Activated CD4-positive, alpha-beta T cell treated with anti-CD3 and anti-CD28 coated beads, Interleukin-2, amount 10 ng/mL, durations not matched to agents 7 days and 5 days (primary cell): ENCODE measurements around the gene HLCS. TPM values are rescaled to one million over a fixed set of nuclear protein-coding genes. Genes with fewer than 3 reads are reported as not detected.
A peak's percentile ranks its signal among the peaks of the same experiment; 100 is the strongest.

Experiments
- CTCF ChIA-PET: fragments of 350-600 bp; sonication (Branson Sonifier 250); formaldehyde crosslinking; loops from one replicate; lab custom pipeline; 2021; ENCODE audit warnings: antibody characterized with exemption; lab: Charles Lee
- POLR2A ChIA-PET: fragments of 350-600 bp; sonication (Branson Sonifier 250); formaldehyde crosslinking; loops from one replicate; lab custom pipeline; 2021; ENCODE audit warnings: antibody characterized with exemption; lab: Charles Lee
- DNase-seq: peaks from one replicate; pipeline ENCODE4 v3.0.0-alpha.2; 2020
- H3K27ac Mint-ChIP-seq: one replicate; pipeline ENCODE4 v1.8.0; 2021; ENCODE audit warnings: mild to moderate bottlenecking, moderate library complexity, mixed read lengths
- H3K27me3 Mint-ChIP-seq: one replicate; pipeline ENCODE4 v1.8.0; 2021; ENCODE audit warnings: mixed read lengths
- H3K36me3 Mint-ChIP-seq: one replicate; pipeline ENCODE4 v1.8.0; 2021; ENCODE audit warnings: low read depth, mixed read lengths
- H3K4me1 Mint-ChIP-seq: one replicate; pipeline ENCODE4 v1.8.0; 2021; ENCODE audit warnings: mixed read lengths
- H3K4me3 Mint-ChIP-seq: one replicate; pipeline ENCODE4 v1.8.0; 2021; ENCODE audit warnings: mild to moderate bottlenecking, moderate library complexity, mixed read lengths
- H3K9me3 Mint-ChIP-seq: one replicate; pipeline ENCODE4 v1.8.0; 2021; ENCODE audit warnings: mixed read lengths
- total RNA-seq, 2 experiments: library from RNA; stranded (reverse); gene quantifications; one replicate each; pipeline ENCODE4 v1.2.3, GENCODE V29; 2021

Gene HLCS
- total RNA-seq, 2 experiments from 2014 or later: 15.8 to 15.9 TPM

- ChIA-PET POLR2A (no interaction called here), CTCF (interaction anchor here (1.8 kb wide), 1 partner anchor 9 kb away, joined by 5 read pairs; no protein-coding TSS in a partner anchor)
- peak overlapping the region; percentile 30 for H3K4me3 Mint-ChIP-seq
- H3K9me3 Mint-ChIP-seq: no peaks in the 10 kb centered on the region
- H3K27ac Mint-ChIP-seq: no peak overlapping the region
- peaks cover 76% of the 10 kb centered on the region for H3K27me3 Mint-ChIP-seq
- no peak for DNase-seq
- peaks cover 22% of the 10 kb centered on the region for H3K4me1 Mint-ChIP-seq
- peaks cover 2% of the 10 kb centered on the region for H3K36me3 Mint-ChIP-seq
Measured at GRCh38 chr21:36701756-36702621, 264.5 kb downstream of the HLCS start.

DNA sequence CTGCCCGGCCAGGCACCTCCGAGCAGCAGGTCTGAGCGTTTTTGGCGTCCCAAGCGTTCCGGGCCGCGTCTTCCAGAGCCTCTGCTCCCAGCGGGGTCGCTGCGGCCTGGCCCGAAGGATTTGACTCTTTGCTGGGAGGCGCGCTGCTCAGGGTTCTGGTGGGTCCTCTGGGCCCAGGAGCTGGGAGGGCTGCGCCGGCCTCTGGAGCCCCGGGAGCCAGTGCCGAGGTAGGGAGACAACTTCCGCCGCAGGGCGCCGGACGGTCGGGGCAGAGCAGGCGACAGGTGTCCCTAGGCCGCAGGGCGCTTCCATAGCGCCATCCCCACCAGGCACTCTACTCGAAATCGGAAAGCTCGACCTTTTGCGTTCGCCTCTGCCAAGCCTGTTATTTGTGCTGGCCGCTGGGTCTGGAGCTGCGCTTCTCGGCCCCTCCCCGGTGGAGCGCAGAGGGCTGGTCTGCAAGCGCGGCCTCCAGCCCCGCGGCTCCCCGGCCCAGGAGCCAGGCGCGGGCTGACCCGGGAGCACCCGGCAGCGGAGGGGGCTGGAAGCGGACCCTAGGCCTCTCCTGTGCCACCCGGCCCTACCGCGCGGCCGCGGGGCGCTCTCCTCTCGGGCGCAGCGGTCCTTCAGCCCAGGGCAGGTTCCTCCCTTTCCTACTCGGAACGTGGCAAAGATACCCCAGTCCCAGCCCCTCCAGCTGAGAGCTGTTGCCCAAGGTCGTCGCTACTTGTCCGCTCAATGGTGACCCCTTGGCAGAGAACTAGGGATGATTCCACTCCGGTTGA, 265.3 kb downstream of the HLCS start:
- no peak for DNase-seq
- peaks cover 15% of the 10 kb centered on the region for H3K4me1 Mint-ChIP-seq

More for the DNA sequence above, 265.3 kb downstream of the HLCS start:
- H3K36me3 Mint-ChIP-seq: peaks cover 2% of the 10 kb centered on the region
- ChIA-PET CTCF (interaction anchor here (1.8 kb wide), 1 partner anchor 10 kb away, joined by 5 read pairs; no protein-coding TSS in a partner anchor), POLR2A (no interaction called here)
- peak overlapping the region; percentile 30 for H3K4me3 Mint-ChIP-seq
- peaks cover 76% of the 10 kb centered on the region for H3K27me3 Mint-ChIP-seq
- H3K9me3 Mint-ChIP-seq: no peaks in the 10 kb centered on the region
- no peak overlapping the region for H3K27ac Mint-ChIP-seq

Other genes with a start within 250 kb of the HLCS start
- under 1 TPM in 1 of 2 experiments, not detected in 1; 0.17 TPM for gene RIPPLY3, start 40.0 kb upstream of the HLCS start, total RNA-seq
- 10 to 100 TPM; 13.5 to 21.7 TPM for gene PIGP, start 106.4 kb upstream of the HLCS start, total RNA-seq
- 10 to 100 TPM; 49.4 to 52.5 TPM for gene TTC3, start 106.6 kb upstream of the HLCS start, total RNA-seq